GM18505 (cell line): ENCODE data around the gene TLR1.
"Not testable (repeated sequence)": the region's sequence is repeated elsewhere in the genome, so short reads cannot be mapped to it uniquely, and the experiment has no call there.

Experiments used
- ATAC-seq: cut with Tn5 transposase; IDR thresholded peaks from one replicate; pipeline ENCODE4 v1.9.1; 2021; ENCODE audit not compliant: unreplicated experiment
- POLR2A ChIP-seq: IDR thresholded peaks from 4 replicates; pipeline ENCODE4 v1.6.1; 2011; ENCODE audit warnings: borderline replicate concordance; ENCODE audit not compliant: insufficient read depth, insufficient read length; ENCODE audit errors: extremely low read depth

TLR1 gene

GRCh38 chr4:38780833-38781484 lies 23.6 kb downstream of the TLR1 start:
- TF ChIP-seq POLR2A: peak; percentile 17
- no peak for ATAC-seq

- TF ChIP-seq POLR2A: no peak
These were observed 24.8 kb downstream of the TLR1 start for GRCh38 chr4:38779790-38780189.

GRCh38 chr4:38777925-38778324 lies 26.7 kb downstream of the TLR1 start:
- not testable (repeated sequence) for ATAC-seq

More at GRCh38 chr4:38779790-38780189, 24.8 kb downstream of the TLR1 start:
- ATAC-seq: no peak

GRCh38 chr4:38775326-38775725 lies 29.3 kb downstream of the TLR1 start:
- no peak for TF ChIP-seq POLR2A
- no peak for ATAC-seq

- ATAC-seq: no peak
- TF ChIP-seq POLR2A: no peak
These were observed 30.2 kb downstream of the TLR1 start for GRCh38 chr4:38774181-38774955.

GRCh38 chr4:38770281-38770680 lies 34.3 kb downstream of the TLR1 start:
- not testable (repeated sequence) for ATAC-seq

- ATAC-seq: no peak
- TF ChIP-seq POLR2A: no peak
These were observed 34.7 kb downstream of the TLR1 start for GRCh38 chr4:38769857-38770256.

- no peak for ATAC-seq
- TF ChIP-seq POLR2A: no peak
These were observed 35.1 kb downstream of the TLR1 start for GRCh38 chr4:38769441-38769840.

GRCh38 chr4:38768968-38769394 lies 35.6 kb downstream of the TLR1 start:
- no peak for ATAC-seq
- TF ChIP-seq POLR2A: no peak

- not testable (repeated sequence) for ATAC-seq
These were observed 37.7 kb downstream of the TLR1 start for GRCh38 chr4:38766940-38767339.

- no peak for ATAC-seq
- no peak for TF ChIP-seq POLR2A
These were observed 39.2 kb downstream of the TLR1 start for GRCh38 chr4:38765382-38765781.

GRCh38 chr4:38764277-38764676 lies 40.3 kb downstream of the TLR1 start:
- no peak for ATAC-seq
- TF ChIP-seq POLR2A: no peak

- ATAC-seq: peak; percentile 32
- TF ChIP-seq POLR2A: peak; percentile 70
These were observed 42.0 kb downstream of the TLR1 start for GRCh38 chr4:38762560-38762959.

GRCh38 chr4:38759790-38760122 lies 44.8 kb downstream of the TLR1 start:
- no peak for ATAC-seq
- TF ChIP-seq POLR2A: no peak
